Measurements from ENCODE around the gene DCHS1.
"Not testable (repeated sequence)": the region's sequence is repeated elsewhere in the genome, so short reads cannot be mapped to it uniquely, and the experiment has no call there.

Gene DCHS1

GRCh38 chr11:6655790-6656583, at the start of gene DCHS1:
DCHS1 (minus strand) TSS chr11:6655809; CDS start chr11:6641613, 14,196 bp downstream.
- no peak for DNase-seq (ENCODE audit: low read depth)

GRCh38 chr11:6703247-6704063, 47.8 kb upstream of the DCHS1 start:
- no peak for DNase-seq (ENCODE audit: low read depth)

- DNase-seq (ENCODE audit: low read depth) = not testable (repeated sequence)
These were observed 46.3 kb upstream of the DCHS1 start for GRCh38 chr11:6701955-6702354.

- no peak for DNase-seq (ENCODE audit: low read depth)
These were observed 39.8 kb upstream of the DCHS1 start for GRCh38 chr11:6695377-6695776.

- no peak for DNase-seq (ENCODE audit: low read depth)
These were observed 38.6 kb upstream of the DCHS1 start for GRCh38 chr11:6694229-6694535.

- peak; percentile 7 for DNase-seq (ENCODE audit: low read depth)
These were observed 38.0 kb upstream of the DCHS1 start for GRCh38 chr11:6693342-6694228.

- DNase-seq (ENCODE audit: low read depth) = no peak
These were observed 36.5 kb upstream of the DCHS1 start for GRCh38 chr11:6692128-6692527.

- DNase-seq (ENCODE audit: low read depth) = not testable (repeated sequence)
These were observed 35.0 kb upstream of the DCHS1 start for GRCh38 chr11:6690431-6691132.

- DNase-seq (ENCODE audit: low read depth) = no peak
These were observed 32.3 kb upstream of the DCHS1 start for GRCh38 chr11:6687876-6688275.

- no peak for DNase-seq (ENCODE audit: low read depth)
These were observed 30.4 kb upstream of the DCHS1 start for GRCh38 chr11:6686006-6686405.

- not testable (repeated sequence) for DNase-seq (ENCODE audit: low read depth)
These were observed 28.5 kb upstream of the DCHS1 start for GRCh38 chr11:6684068-6684467.

GRCh38 chr11:6682936-6683861, 27.6 kb upstream of the DCHS1 start, which contains the start of gene MRPL17:
MRPL17 (minus strand) TSS chr11:6683340; CDS start chr11:6683296, 44 bp downstream.
- DNase-seq (ENCODE audit: low read depth) = peak; percentile 99

GRCh38 chr11:6682591-6682935, 27.0 kb upstream of the DCHS1 start:
- no peak for DNase-seq (ENCODE audit: low read depth)

- DNase-seq (ENCODE audit: low read depth) = no peak
These were observed 26.3 kb upstream of the DCHS1 start for GRCh38 chr11:6681949-6682348.

- no peak for DNase-seq (ENCODE audit: low read depth)
These were observed 25.9 kb upstream of the DCHS1 start for GRCh38 chr11:6681505-6681904.

GRCh38 chr11:6677018-6677417, 21.4 kb upstream of the DCHS1 start:
- no peak for DNase-seq (ENCODE audit: low read depth)

- DNase-seq (ENCODE audit: low read depth) = no peak
These were observed 19.3 kb upstream of the DCHS1 start for GRCh38 chr11:6674862-6675261.

GRCh38 chr11:6674219-6674597, 18.6 kb upstream of the DCHS1 start:
- DNase-seq (ENCODE audit: low read depth) = no peak

- no peak for DNase-seq (ENCODE audit: low read depth)
These were observed 18.1 kb upstream of the DCHS1 start for GRCh38 chr11:6673523-6674218.

- DNase-seq (ENCODE audit: low read depth) = no peak
These were observed 16.4 kb upstream of the DCHS1 start for GRCh38 chr11:6671991-6672390.
